Middle frontal gyrus (tissue), 1 donor: ENCODE measurements around the gene YIF1B.
"Not testable (repeated sequence)": the region's sequence is repeated elsewhere in the genome, so short reads cannot be mapped to it uniquely, and the experiment has no call there.

ENCODE experiments used
- DNase-seq: peaks from one replicate; pipeline ENCODE4 v3.0.0-alpha.2; 2015; ENCODE audit warnings: low spot score; ENCODE audit errors: extremely low spot score

The YIF1B gene, protein sequence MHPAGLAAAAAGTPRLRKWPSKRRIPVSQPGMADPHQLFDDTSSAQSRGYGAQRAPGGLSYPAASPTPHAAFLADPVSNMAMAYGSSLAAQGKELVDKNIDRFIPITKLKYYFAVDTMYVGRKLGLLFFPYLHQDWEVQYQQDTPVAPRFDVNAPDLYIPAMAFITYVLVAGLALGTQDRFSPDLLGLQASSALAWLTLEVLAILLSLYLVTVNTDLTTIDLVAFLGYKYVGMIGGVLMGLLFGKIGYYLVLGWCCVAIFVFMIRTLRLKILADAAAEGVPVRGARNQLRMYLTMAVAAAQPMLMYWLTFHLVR

DNA sequence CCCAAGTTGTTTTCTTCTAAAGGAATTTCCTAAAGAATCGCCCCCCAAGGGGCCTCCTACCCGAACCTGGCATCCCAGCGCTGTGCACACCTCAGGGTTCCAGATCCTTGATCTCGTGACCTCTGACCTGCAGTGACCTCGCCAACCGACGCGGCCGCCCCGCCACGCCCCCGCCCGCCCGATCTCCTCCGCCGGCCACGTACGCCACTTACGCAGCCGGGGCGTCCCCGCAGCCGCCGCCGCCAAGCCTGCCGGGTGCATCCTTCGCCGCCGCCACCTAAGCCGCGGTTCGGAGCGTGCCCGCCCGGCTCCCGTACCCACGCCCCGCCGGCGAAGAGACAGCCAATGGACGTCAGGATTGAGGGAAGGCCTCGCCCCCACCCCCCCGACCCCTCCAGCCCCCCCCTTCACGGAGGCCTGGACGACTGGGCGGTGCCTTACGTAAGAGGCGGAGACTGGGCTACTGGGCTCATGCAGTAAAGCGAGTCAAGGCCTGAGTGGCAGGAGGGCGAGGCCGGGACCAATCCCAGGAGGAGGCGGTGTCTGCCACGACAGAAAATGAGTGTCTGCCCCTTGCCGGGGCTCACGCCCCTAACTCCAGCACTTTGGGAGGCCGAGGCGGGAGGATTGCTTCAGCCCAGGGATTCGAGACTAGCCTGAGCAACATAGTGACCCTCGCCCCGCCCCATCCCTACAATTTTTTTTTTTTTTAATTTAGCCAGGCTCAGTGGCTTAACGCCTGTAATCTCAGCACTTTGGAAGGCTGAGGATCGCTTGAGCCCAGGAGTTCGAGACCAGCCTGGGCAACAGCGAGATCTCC lies at the start of gene YIF1B:
Gene YIF1B, minus strand, starts transcription at position 291 of the 820 bp plus-strand sequence. Its CDS starts 30 bp downstream, at position 261.
- DNase-seq = peak; percentile 91

DNA sequence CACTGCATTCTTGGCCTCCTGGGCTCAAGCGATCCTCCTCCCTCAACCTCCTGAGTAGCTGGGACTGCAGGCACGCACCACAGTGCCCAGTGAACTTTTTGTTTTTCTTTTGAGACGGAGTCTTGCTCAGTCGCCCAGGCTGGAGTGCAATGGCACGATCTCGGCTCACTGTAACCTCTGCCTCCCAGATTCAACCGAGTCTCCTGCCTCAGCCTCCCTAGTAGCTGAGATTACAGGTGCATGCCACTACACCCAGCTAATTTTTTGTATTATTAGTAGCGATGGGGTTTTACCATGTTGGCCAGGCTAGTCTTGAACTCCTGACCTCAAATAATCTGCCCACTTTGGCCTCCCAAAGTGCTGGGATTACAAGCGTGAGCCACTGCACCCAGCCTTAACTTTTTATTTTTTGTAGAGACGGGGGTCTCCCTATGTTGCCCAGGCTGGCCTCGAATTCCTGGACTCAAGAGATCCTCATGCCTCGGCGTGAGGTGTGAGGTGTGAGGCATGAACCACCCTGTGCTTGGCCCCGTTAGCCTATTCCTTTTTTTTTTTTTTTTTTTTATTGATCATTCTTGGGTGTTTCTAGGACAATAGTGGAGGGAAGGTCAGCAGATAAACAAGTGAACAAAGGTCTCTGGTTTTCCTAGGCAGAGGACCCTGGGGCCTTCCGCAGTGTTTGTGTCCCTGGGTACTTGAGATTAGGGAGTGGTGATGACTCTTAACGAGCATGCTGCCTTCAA lies 47.4 kb upstream of the YIF1B start:
- not testable (repeated sequence) for DNase-seq

DNA sequence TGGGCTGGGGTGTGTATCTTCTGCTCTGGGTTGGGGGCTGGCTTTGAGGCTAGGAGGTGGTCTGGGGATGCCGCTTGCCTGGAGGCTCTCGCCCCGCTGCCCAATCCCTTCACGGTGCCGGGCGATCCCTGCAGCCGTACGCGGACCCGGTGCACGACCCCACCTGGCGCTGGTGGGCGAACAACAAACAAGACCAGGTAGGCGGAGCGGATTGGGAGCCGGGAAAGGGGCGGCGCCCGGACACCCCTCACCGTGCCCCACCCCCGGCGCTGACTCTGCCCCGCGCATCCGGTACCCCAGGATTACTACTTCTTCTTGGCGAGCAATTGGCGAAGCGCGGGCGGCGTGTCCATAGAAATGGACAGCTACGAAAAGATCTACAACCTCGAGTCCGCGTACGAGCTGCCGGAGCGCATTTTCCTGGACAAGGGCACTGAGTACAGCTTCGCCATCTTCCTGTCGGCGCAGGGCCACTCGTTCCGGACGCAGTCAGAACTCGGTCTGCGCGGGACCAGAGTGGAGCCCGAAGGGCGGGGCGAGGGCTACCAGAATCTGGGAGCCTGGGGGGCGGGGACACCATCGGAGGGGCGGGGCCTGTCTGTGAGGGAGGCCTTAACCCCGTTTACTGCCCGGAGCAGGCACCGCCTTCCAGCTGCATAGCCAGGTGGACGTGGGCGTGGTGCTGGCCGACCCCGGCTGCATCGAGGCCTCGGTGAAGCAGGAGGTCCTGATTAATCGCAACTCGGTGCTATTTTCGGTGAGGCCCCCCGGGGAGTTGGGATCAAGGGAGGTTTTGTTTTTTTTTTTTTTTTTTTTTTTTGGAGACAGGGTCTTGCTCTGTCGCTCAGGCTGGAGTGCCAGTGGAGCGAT lies 46.6 kb upstream of the YIF1B start:
- no peak for DNase-seq

GRCh38 chr19:38361633-38362075 lies 45.9 kb upstream of the YIF1B start:
- no peak for DNase-seq

GRCh38 chr19:38360839-38361631 lies 45.3 kb upstream of the YIF1B start:
- DNase-seq = no peak

GRCh38 chr19:38360351-38360750 lies 44.6 kb upstream of the YIF1B start:
- DNase-seq = no peak

DNA sequence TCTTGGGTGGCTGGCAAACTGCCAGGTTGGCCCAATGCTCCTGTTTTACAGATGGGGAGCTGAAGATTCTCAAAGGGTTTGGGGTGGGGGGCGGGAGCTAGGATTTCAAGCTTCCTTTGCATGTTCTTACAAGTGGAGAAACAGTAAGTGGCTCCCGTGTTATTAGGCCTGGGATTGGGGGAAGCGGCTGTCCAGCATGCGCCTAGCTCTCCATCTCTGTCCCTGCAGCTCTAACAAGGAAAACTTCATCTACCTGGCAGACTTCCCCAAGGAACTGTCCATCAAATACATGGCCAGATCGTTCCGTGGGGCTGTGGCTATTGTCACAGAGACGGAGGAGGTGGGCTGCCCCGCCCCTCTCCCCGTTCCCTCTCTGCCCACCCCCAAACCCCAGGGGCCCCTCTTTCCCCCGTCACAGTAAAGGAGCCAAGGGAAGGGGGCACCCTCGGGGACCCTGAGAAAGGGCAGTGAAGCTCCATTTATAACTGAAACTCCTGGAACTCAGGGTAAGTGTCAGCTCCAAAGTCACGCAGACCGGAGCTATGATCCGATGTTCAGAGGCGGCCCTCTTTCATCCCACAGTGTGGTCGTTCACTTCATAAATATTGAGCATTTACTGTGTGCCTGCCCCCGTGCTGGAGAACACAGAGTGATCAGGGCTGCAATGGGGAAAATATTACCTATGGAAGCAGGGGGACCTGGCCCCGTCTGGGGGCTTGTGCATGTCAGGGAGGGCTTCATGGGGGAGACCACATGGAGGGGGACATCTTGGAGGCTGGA lies 43.7 kb upstream of the YIF1B start:
- DNase-seq = no peak

DNA sequence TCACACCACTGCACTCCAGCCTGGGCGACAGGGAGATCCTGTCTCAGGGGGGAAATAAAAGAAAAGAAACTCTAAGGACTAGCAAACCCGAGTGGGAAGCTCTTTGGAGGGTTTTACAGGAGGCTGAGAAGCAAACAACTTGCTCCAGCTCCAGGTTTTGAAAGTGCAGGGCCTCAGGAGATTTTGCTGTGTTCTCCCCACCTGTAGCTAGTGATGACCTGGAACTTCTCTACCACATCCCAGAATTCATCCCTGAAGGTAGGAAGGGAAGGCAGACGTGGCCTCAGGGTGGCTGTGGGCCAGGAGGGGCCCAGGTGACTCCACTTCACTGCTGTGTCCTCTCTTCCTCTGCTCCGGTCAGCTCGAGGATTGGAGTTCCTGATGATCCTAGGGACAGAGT lies 42.3 kb upstream of the YIF1B start:
- no peak for DNase-seq

DNA sequence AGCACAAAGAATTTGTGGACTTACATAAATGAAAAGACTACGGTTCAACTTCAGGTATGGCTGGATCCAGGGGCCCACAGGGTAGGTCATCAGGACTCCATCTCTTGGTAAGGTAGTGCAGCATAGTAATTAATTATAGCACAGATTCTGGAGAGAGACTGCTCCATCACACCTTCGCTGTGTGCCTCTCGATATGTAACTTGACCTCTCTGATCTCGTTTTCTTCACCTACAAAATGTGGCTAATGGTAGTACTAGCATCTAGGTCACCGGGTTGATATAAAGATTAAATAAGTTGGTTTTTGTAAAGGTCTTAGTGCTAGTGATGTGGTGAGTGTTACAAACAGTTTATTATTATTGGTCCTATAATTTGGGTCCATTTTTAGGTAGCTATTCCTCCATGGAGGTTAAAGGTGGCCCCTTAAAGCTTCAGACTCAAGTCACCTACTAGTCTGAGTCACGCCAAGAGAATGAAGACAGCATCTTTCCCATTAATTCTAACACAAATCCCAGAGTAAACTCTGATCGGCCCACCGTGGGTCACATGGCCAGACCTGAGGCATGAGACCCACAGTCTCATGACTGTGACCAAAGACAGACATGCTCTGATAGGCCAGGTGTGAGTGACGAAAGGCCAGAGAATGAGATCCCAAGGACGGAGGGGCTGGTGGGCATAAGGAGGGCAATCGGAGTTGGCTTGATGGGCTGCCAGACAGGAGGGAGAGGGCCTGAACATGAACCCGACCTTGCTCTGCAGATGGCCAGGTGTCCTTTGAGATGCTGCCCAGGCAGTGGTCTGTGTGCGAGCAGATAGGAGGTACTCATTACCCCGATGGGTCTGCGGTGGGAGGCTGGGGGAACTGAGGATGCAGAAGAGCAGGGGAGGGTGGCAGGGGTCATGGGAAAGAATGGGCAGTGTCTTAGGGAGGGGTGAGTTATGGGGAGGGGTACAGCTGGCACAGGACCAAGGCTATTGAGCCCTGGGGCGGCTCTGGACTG lies 40.3 kb upstream of the YIF1B start:
- no peak for DNase-seq

GRCh38 chr19:38352611-38353010 lies 36.9 kb upstream of the YIF1B start:
- DNase-seq = no peak

DNA sequence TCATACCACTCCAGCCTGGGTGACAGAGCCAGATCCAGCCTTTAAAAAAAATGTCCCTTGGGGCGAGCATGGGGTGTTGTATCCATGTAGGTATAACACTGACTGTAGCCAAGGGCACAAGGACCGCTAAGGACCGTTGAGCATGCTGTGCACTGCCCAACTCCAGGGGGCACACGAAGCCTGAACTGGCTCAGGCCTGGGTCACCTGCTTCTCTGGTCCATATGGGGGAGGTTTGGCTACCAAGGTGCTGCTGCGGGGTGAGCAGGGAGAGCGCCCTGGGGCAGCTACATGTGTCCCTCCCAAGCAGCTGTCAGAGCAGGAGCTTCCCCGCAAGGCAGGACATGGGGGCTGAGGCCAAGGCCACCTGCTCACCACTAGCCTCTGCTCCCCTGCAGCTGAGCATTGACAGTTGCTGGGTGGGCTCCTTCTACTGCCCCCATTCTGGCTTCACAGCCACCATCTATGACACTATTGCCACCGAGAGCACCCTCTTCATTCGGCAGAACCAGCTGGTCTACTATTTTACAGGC lies 36.2 kb upstream of the YIF1B start:
- no peak for DNase-seq

GRCh38 chr19:38350883-38351282 lies 35.1 kb upstream of the YIF1B start:
- no peak for DNase-seq

- DNase-seq = no peak
Measured at GRCh38 chr19:38346837-38347236, 31.1 kb upstream of the YIF1B start.

GRCh38 chr19:38340927-38341326 lies 25.2 kb upstream of the YIF1B start:
- no peak for DNase-seq

DNA sequence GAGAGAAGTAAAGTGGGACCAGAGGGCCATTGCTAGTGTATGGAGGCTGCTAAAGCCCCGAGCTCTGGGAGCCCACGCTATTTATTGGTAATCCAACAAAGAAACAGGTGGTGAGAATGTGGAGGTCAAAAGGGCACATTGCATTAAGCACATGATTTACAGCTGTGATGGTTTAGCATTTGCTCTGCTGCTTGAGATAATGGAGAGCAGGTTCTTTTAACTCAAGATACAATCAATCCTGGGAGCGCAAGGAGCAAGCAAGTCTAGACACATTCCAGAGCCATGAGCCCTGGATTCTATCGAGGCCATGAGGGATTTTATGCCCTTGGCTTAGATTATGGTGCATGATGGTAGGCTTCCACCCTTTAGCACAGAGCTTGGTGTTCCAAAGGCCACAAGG lies 23.3 kb upstream of the YIF1B start:
- not testable (repeated sequence) for DNase-seq

- no peak for DNase-seq
Measured at GRCh38 chr19:38337360-38337653, 21.6 kb upstream of the YIF1B start.

DNA sequence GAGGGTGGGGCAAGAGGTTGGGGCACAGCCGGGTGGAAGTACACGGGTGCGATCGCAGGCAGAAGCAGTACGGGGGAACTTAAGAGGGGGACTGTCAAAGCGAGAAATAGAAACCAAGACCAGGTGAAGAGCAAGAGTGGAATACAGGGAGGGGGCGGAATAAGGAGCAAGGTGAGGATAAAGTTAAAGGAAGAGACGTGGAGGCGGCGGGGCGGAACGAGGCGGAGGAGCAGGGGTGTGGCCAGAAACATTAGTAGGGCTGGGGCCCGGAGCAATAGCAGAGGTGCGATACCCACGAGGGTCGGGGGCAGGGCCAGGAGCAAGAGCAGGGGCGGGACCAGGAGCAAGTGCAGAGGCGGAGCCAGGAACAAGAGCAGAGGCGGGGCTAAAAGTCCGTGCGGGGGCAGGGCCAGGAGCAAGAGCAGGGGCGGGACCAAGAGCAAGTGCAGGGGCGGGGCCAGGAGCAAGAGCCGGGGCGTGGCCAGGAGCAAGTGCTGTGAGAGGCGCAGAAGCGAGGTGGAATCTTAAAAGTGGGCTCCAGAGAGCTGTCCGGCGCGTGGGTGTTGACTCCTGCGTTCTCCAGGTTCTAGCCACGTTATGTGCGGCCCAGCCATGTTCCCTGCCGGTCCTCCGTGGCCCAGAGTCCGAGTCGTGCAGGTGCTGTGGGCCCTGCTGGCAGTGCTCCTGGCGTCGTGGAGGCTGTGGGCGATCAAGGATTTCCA lies 21.1 kb upstream of the YIF1B start:
- peak; percentile 70 for DNase-seq
